Activated CD4-positive, alpha-beta T cell treated with anti-CD3 and anti-CD28 coated beads, Interleukin-2, amount 10 ng/mL, durations not matched to agents 7 days and 5 days (primary cell): ENCODE results near the gene RPL27A. TPM values are rescaled to one million over a fixed set of nuclear protein-coding genes. Genes with fewer than 3 reads are reported as not detected.
A peak's percentile ranks its signal among the peaks of the same experiment; 100 is the strongest.
"Not testable (repeated sequence)": the region's sequence is repeated elsewhere in the genome, so short reads cannot be mapped to it uniquely, and the experiment has no call there.

Experiments used
- CTCF ChIA-PET: fragments of 350-600 bp; sonication (Branson Sonifier 250); formaldehyde crosslinking; loops from one replicate; lab custom pipeline; 2021; ENCODE audit warnings: antibody characterized with exemption; lab: Charles Lee
- POLR2A ChIA-PET: fragments of 350-600 bp; sonication (Branson Sonifier 250); formaldehyde crosslinking; loops from one replicate; lab custom pipeline; 2021; ENCODE audit warnings: antibody characterized with exemption; lab: Charles Lee
- DNase-seq: peaks from one replicate; pipeline ENCODE4 v3.0.0-alpha.2; 2020
- H3K27ac Mint-ChIP-seq: one replicate; pipeline ENCODE4 v1.8.0; 2021; ENCODE audit warnings: mild to moderate bottlenecking, moderate library complexity, mixed read lengths
- H3K27me3 Mint-ChIP-seq: one replicate; pipeline ENCODE4 v1.8.0; 2021; ENCODE audit warnings: mixed read lengths
- H3K36me3 Mint-ChIP-seq: one replicate; pipeline ENCODE4 v1.8.0; 2021; ENCODE audit warnings: low read depth, mixed read lengths
- H3K4me1 Mint-ChIP-seq: one replicate; pipeline ENCODE4 v1.8.0; 2021; ENCODE audit warnings: mixed read lengths
- H3K4me3 Mint-ChIP-seq: one replicate; pipeline ENCODE4 v1.8.0; 2021; ENCODE audit warnings: mild to moderate bottlenecking, moderate library complexity, mixed read lengths
- H3K9me3 Mint-ChIP-seq: one replicate; pipeline ENCODE4 v1.8.0; 2021; ENCODE audit warnings: mixed read lengths
- total RNA-seq, 2 experiments: library from RNA; stranded (reverse); gene quantifications; one replicate each; pipeline ENCODE4 v1.2.3, GENCODE V29; 2021

The RPL27A gene
- total RNA-seq, 2 experiments from 2014 or later = 737 to 869 TPM

DNA sequence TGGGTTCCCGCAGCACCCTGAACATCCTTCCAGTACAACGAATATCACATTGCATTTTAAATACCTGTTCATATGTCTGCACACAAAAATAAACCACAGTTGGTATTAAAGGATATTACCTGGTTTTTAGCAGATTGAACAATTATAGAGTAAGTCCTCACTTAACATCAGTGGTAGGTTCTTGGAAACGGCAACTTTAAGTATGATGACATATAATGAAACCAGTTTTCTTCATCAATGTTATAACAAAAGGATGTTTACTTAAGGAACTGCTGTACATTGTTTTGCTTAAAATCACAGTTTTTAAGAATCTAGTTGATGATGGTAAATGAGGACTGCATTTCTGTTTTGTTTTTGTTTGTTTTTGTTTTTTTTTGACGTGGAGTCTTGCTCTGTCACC lies 28.1 kb upstream of the RPL27A start:
- H3K27me3 Mint-ChIP-seq = no peaks in the 10 kb centered on the region
- POLR2A ChIA-PET = no interaction called here
- no peaks in the 10 kb centered on the region for H3K9me3 Mint-ChIP-seq
- CTCF ChIA-PET = no interaction called here
- H3K4me1 Mint-ChIP-seq = peaks cover 10% of the 10 kb centered on the region
- peaks cover 5% of the 10 kb centered on the region for H3K36me3 Mint-ChIP-seq
- H3K27ac Mint-ChIP-seq = peak overlapping the region; percentile 70
- no peak overlapping the region for H3K4me3 Mint-ChIP-seq
- no peak for DNase-seq

GRCh38 chr11:8656291-8656690 lies 26.3 kb upstream of the RPL27A start:
- H3K27ac Mint-ChIP-seq = no peak overlapping the region
- DNase-seq = no peak
- H3K4me1 Mint-ChIP-seq = peaks cover 10% of the 10 kb centered on the region
- ChIA-PET POLR2A (no interaction called here), CTCF (interaction anchor here (0.9 to 2.5 kb wide), 3 partner anchors 10 to 26 kb away, joined by 4 to 9 read pairs (median 5); partner anchors contain the start of genes RPL27A and TRIM66)
- no peaks in the 10 kb centered on the region for H3K27me3 Mint-ChIP-seq
- H3K9me3 Mint-ChIP-seq = no peaks in the 10 kb centered on the region
- H3K4me3 Mint-ChIP-seq = no peak overlapping the region
- H3K36me3 Mint-ChIP-seq = peaks cover 4% of the 10 kb centered on the region

DNA sequence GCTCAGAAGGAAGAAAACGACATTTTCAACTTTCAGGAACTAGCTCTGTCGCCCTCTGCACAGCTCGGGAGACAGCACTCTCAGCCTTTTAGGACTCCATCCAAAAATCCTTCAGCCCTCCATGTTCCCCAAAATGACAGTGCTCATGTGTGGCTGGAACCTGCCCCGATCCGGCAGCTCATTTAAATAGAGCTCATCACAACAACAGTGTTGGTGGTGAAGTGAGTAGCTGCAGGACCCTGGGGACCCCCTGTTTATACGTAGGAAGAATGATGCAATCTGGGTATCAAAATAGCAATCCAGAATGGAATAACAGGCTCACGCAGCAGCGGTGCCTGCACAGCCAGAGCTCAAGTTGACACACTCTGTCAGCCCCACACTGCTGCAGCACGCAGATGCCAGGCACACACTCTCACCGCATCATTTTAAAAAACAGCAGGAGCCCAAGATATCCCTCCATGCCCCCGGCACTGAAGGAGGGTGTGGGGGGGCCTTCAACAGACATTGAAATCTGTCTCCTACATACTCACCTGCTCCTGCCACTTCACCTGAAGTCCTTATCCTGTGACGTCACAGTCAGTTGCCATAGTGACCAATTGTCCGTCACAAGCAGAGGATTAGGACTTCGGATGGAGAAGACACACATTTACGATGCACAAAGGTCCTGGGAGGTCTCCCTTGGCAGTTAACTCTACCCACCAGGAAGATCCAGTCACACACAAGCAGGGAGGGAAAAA lies 24.1 kb upstream of the RPL27A start:
- H3K4me3 Mint-ChIP-seq = no peak overlapping the region
- POLR2A ChIA-PET = no interaction called here

GRCh38 chr11:8661001-8661795 lies 21.4 kb upstream of the RPL27A start:
- H3K4me3 Mint-ChIP-seq = no peak overlapping the region
- H3K9me3 Mint-ChIP-seq = no peaks in the 10 kb centered on the region
- ChIA-PET POLR2A (no interaction called here), CTCF (interaction anchor here (0.5 to 1.5 kb wide), 5 partner anchors 11 to 647 kb away, joined by 3 to 4 read pairs (median 3); partner anchors contain the start of genes RPL27A and TRIM66)
- no peak for DNase-seq
- H3K27me3 Mint-ChIP-seq = no peaks in the 10 kb centered on the region
- peaks cover 2% of the 10 kb centered on the region for H3K36me3 Mint-ChIP-seq
- H3K27ac Mint-ChIP-seq = no peak overlapping the region
- no peaks in the 10 kb centered on the region for H3K4me1 Mint-ChIP-seq

More for the DNA sequence above, 24.1 kb upstream of the RPL27A start:
- peaks cover 10% of the 10 kb centered on the region for H3K4me1 Mint-ChIP-seq
- H3K36me3 Mint-ChIP-seq = peaks cover 4% of the 10 kb centered on the region
- no peaks in the 10 kb centered on the region for H3K9me3 Mint-ChIP-seq
- CTCF ChIA-PET = interaction anchor here (0.7 to 1.0 kb wide), 2 partner anchors 12 to 24 kb away, joined by 3 read pairs; partner anchors contain the start of genes RPL27A and TRIM66
- no peaks in the 10 kb centered on the region for H3K27me3 Mint-ChIP-seq
- no peak overlapping the region for H3K27ac Mint-ChIP-seq
- DNase-seq = no peak

DNA sequence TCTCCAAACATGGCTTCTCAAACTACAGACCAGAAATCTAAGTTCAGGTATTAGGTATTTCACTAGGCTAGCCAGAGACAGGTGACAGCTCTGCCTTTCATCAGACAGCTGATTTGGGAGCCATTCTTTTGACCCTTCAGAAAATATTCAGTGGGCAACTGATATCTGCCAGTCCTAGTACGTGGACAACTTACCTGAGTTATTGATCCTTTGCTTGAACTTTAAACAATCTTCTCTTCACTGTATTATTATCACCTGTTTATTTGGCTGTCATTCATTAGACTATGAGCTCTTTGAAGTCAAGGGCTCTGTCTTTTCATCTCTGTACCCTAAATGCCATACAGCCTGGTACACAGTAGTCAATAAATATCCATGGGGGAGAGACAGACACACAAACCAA lies 17.4 kb upstream of the RPL27A start:
- Mint-ChIP-seq H3K9me3 (no peaks in the 10 kb centered on the region), H3K27ac (no peak overlapping the region), H3K27me3 (no peaks in the 10 kb centered on the region), H3K36me3 (peaks cover 7% of the 10 kb centered on the region), H3K4me1 (no peaks in the 10 kb centered on the region), H3K4me3 (no peak overlapping the region)
- ChIA-PET POLR2A (no interaction called here), CTCF (no interaction called here)
- DNase-seq = no peak

DNA sequence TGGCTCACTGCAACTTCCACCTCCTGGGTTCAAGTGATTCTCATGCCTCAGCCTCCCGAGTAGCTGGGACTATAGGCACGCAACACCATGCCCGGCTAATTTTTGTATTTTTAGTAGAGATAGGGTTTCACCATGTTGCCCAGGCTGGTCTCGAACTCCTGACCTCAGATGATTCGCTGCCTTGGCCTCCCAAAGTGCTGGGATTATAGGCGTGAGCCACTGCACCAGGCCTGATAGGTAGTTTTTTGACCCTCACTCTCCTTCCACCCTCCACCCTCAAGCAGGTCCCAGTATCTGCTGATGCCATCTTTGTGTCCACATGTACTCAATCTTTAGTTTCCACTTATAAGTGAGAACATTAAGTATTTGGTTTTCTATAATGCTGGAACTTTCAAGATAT lies 12.5 kb upstream of the RPL27A start:
- CTCF ChIA-PET, H3K4me1 Mint-ChIP-seq, POLR2A ChIA-PET, H3K4me3 Mint-ChIP-seq, DNase-seq, H3K9me3 Mint-ChIP-seq, H3K27ac Mint-ChIP-seq, H3K27me3 Mint-ChIP-seq: not testable (repeated sequence)
- peaks cover 24% of the 10 kb centered on the region for H3K36me3 Mint-ChIP-seq

DNA sequence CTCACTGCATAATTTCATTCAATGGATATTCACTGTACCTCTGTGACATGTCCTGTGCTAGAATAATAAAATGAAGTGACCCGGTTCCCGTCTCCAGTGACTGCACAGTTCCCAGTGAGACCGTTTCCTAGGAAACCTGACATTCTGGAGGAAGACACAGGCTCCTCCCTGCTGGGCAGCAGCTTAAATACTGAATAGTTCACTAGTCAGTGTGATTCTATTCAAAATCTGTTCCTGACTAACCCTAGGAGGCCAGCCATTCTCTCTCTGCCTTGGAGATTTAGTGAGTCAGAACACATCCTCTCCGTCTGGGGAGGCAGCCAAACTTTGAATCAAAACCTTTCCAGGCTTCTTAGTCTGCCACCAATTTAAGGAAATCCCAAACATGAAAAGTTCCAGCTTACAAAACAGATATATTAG lies 11.4 kb upstream of the RPL27A start:
- H3K4me3 Mint-ChIP-seq = no peak overlapping the region
- H3K27ac Mint-ChIP-seq = no peak overlapping the region
- H3K27me3 Mint-ChIP-seq = no peaks in the 10 kb centered on the region
- POLR2A ChIA-PET = no interaction called here
- peaks cover 24% of the 10 kb centered on the region for H3K36me3 Mint-ChIP-seq
- CTCF ChIA-PET = interaction anchor here (1.3 kb wide), 1 partner anchor 10 kb away, joined by 3 read pairs; no protein-coding TSS in a partner anchor
- H3K4me1 Mint-ChIP-seq = peaks cover 5% of the 10 kb centered on the region
- DNase-seq = no peak
- H3K9me3 Mint-ChIP-seq = no peaks in the 10 kb centered on the region

- CTCF ChIA-PET = interaction anchor here (1.3 kb wide), 1 partner anchor 10 kb away, joined by 3 read pairs; no protein-coding TSS in a partner anchor
- Mint-ChIP-seq H3K4me3 (no peak overlapping the region), H3K27me3 (no peaks in the 10 kb centered on the region), H3K27ac (no peak overlapping the region), H3K9me3 (no peaks in the 10 kb centered on the region), H3K4me1 (peaks cover 5% of the 10 kb centered on the region), H3K36me3 (peaks cover 25% of the 10 kb centered on the region)
- no peak for DNase-seq
- POLR2A ChIA-PET = no interaction called here
Measured at GRCh38 chr11:8671651-8672062, 10.9 kb upstream of the RPL27A start.

DNA sequence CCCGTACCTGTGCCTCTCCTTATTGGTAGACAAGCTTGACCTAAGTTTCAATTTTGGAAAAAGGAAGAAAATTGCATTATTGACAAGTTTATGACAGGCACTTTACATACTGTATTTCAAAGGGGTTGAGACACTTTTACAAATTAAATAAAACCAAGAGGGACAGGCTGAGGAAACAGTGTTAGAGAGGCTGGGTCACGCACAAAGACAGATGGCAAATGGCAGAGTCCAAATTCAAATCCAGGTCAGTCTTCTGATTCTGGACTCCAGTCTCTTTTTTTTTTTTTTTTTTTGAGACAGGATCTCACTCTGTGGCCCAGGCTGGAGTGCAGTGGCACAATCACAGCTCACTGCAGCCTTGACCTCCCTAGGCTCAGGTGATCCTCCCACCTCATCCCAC lies 10.2 kb upstream of the RPL27A start:
- DNase-seq = no peak
- Mint-ChIP-seq H3K9me3 (no peaks in the 10 kb centered on the region), H3K4me1 (peaks cover 5% of the 10 kb centered on the region), H3K36me3 (peaks cover 23% of the 10 kb centered on the region), H3K4me3 (no peak overlapping the region), H3K27ac (no peak overlapping the region), H3K27me3 (no peaks in the 10 kb centered on the region)
- POLR2A ChIA-PET = no interaction called here
- CTCF ChIA-PET = interaction anchor here (1.3 to 2.7 kb wide), 2 partner anchors 9 to 10 kb away, joined by 3 to 7 read pairs; partner anchors contain the start of genes RPL27A and TRIM66

- no peaks in the 10 kb centered on the region for H3K9me3 Mint-ChIP-seq
- H3K27me3 Mint-ChIP-seq = no peaks in the 10 kb centered on the region
- H3K27ac Mint-ChIP-seq = no peak overlapping the region
- peaks cover 7% of the 10 kb centered on the region for H3K4me1 Mint-ChIP-seq
- ChIA-PET CTCF (interaction anchor here (1.8 to 2.8 kb wide), 3 partner anchors 8 to 18 kb away, joined by 4 to 9 read pairs (median 7); partner anchors contain the start of genes RPL27A and TRIM66), POLR2A (no interaction called here)
- DNase-seq = no peak
- H3K4me3 Mint-ChIP-seq = no peak overlapping the region
- H3K36me3 Mint-ChIP-seq = peaks cover 30% of the 10 kb centered on the region
Measured at GRCh38 chr11:8674859-8675258, 7.7 kb upstream of the RPL27A start.

- Mint-ChIP-seq H3K9me3 (no peaks in the 10 kb centered on the region), H3K27ac (no peak overlapping the region), H3K4me1 (peaks cover 18% of the 10 kb centered on the region), H3K36me3 (peaks cover 33% of the 10 kb centered on the region), H3K4me3 (no peak overlapping the region), H3K27me3 (no peaks in the 10 kb centered on the region)
- ChIA-PET CTCF (interaction anchor here (2.8 kb wide), 1 partner anchor 20 kb away, joined by 9 read pairs; no protein-coding TSS in a partner anchor), POLR2A (no interaction called here)
- no peak for DNase-seq
Measured at GRCh38 chr11:8676458-8676857, 6.1 kb upstream of the RPL27A start.

GRCh38 chr11:8679006-8679405 lies 3.6 kb upstream of the RPL27A start:
- CTCF ChIA-PET = interaction anchor here (1.0 to 1.1 kb wide), 2 partner anchors 10 to 13 kb away, joined by 3 read pairs; no protein-coding TSS in a partner anchor
- Mint-ChIP-seq H3K4me1 (peaks cover 24% of the 10 kb centered on the region), H3K9me3 (no peaks in the 10 kb centered on the region), H3K4me3 (no peak overlapping the region), H3K27me3 (no peaks in the 10 kb centered on the region), H3K36me3 (peaks cover 36% of the 10 kb centered on the region), H3K27ac (no peak overlapping the region)
- POLR2A ChIA-PET = interaction anchor here (0.6 kb wide), 1 partner anchor 263 kb away, joined by 3 read pairs; no protein-coding TSS in a partner anchor
- DNase-seq = no peak
